Right lobe of liver (tissue), 4 donors: Measurements from ENCODE around the gene TNFAIP8.

Experiments
- CTCF ChIP-seq, 4 donors: fragments of 200-600 bp in 3 of 4; fragments of 450-650 bp in 1 of 4; IDR thresholded peaks; one replicate each; pipeline versions ENCODE4 v1.5.1 to v1.8.0; 2016 to 2022; ENCODE audit warnings: antibody characterized with exemption in 4 of 4, mild to moderate bottlenecking in 2 of 4
- POLR2A ChIP-seq: fragments of 450-650 bp; IDR thresholded peaks from one replicate; pipeline ENCODE4 v1.6.1; 2017; ENCODE audit warnings: antibody characterized with exemption, mild to moderate bottlenecking
- donor health status: DM: no; HTN: no; CAD: no.
- donor health status: DM: no; HTN: no; CAD: no.
- donor health status: DM: no; HTN: yes; CAD: no.

DNA sequence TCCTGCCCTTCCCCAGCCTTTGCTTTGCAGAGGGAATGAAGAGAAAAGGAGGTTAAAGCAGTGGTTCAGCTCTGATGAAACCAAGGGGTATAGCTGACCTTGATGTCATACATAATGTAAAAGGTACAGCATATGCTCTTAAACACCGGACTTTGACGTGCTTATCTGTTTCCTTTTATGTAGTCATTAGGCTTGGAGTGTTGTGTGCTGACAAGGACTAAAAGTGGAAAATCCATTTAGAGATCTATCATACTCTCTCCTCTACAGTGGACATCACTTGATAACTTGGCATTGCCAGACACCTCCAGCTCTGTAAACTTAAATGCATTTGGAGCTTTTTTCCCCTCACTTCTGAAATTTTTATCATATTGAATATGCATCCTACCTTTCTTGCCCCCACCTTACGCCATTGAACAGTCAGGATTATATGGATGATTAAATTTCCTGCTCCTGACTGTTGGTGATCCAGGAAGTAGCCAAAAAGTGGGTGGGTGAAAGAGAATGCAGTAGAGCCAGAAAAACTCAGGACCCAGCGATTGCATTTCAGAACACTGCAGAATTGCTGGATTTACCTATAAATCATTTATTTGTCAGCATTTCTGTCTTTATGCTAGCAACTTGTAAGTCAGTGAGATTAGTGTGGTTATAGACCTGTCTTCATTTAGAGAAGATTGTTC, 4.1 kb downstream of the TNFAIP8 start:
- TF ChIP-seq POLR2A (no peak), CTCF (IDR thresholded peaks at IDR 0.05) (no peak)
